Stimulated activated CD4-positive, alpha-beta T cell treated with anti-CD3 and anti-CD28 coated beads, Interleukin-4, amount 100 ng/mL, for 1 hour (primary cell): Measurements from ENCODE around the gene SNX9.

Source experiments
- DNase-seq: peaks from one replicate; pipeline ENCODE4 v3.0.0-alpha.2; 2020

SNX9 gene

GRCh38 chr6:157982563-157983405 lies 159.7 kb downstream of the SNX9 start:
- DNase-seq, result no peak

GRCh38 chr6:157983406-157984119 lies 160.5 kb downstream of the SNX9 start:
- no peak for DNase-seq

GRCh38 chr6:157984128-157984527 lies 161.1 kb downstream of the SNX9 start:
- no peak for DNase-seq

GRCh38 chr6:157984686-157985225 lies 161.7 kb downstream of the SNX9 start:
- DNase-seq, result no peak

- DNase-seq, result no peak
Observed at GRCh38 chr6:157985378-157986155, 162.5 kb downstream of the SNX9 start.

GRCh38 chr6:157987788-157988699 lies 165.0 kb downstream of the SNX9 start:
- no peak for DNase-seq

- no peak for DNase-seq
Observed at GRCh38 chr6:157988700-157989063, 165.6 kb downstream of the SNX9 start.

DNA sequence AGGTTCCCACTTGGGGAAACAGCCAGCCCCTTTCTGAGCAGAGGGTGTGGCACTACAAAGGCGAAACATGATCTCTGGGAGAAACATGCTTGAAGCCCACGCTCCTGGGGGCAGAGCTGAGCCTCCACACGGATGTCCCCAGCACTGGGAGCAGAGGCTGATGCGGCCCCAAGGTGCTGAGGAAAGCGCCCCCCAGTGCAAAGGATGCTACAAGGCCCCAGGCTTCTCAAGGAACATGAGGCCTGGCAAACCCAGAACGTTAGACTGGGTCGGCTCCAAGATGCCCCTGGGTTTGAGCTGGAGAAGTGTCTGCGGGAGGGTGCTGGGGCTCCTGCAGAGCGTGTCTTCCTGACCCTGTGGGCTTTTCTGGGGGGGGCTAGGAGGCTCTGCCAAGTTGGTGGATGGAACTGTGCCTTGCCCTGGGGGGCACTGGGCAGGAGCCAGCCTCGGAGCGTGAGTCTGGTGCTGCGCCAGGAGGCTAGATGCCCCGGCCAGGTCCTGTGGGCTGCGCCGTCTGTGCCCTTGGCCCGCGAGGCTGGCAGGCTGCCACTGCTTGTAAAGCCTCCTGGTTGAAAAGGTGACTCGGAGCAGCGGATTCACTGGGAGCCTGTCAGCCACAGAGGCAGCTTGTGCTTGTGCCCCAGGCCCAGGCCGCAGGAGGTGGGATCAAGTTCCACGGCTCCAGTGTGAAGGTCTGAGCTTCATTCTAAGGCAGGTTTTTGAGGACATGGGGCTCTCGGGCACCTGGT lies 166.7 kb downstream of the SNX9 start:
- no peak for DNase-seq

DNA sequence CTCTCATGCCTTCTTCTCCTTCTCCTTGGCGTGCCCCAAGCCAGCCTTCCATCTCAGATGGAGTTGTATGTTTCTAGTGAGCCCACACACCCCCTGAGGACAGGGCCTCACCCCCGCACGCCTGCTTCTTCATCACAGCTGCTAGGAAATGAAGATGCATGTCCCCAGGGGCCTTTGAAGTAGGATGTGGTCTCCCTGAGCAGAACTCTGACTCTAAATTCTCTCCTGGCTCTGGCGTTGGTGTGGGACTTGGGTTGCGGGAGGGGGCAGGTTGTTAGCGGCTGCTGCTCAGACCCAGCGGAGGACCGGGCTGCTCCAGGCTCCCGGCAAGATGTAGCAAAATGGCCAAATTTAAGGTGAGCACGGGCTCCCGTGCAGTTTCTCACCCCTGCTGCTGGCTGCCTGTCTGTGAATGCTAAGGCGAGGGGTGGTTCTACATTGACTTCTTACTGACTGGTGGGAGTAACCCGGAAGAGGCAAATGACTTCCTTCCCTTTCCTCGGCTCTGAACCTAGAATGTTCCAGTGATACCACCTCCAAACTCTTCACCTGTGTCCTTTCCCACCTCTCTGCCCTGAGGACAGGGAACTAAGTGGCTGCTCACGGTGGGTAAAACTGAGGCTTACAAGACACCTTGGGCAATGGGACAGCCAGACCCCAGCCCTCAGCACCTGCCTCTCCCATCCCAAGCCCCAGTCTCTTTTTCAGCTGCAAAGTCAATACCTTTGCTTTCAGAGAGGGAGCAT lies 167.4 kb downstream of the SNX9 start:
- peak; percentile 37 for DNase-seq

DNA sequence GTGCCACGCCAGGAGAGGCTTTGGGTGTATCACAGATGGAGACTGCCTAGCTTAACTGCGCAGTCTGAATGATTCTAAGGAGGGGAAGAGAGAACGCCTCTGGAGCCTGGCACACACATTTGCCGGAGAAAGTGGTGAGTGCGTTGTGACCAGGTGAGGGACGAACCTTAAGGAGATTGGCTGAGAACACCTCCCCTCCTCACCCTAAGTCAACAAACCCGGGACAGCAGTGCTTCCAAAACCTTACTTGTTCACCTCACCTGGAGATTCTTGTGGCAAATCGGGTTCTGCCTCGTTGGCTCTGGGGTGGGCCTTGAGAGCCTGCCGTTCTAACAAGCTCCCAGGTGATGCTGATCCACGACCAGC lies 168.0 kb downstream of the SNX9 start:
- no peak for DNase-seq

- DNase-seq, result no peak
Observed at GRCh38 chr6:157993076-157993475, 170.0 kb downstream of the SNX9 start.

GRCh38 chr6:157994125-157994795 lies 171.2 kb downstream of the SNX9 start:
- no peak for DNase-seq
